ENCODE results near the gene AK6. TPM values are rescaled to one million over a fixed set of nuclear protein-coding genes. Genes with fewer than 3 reads are reported as not detected.
"Not testable (repeated sequence)": the region's sequence is repeated elsewhere in the genome, so short reads cannot be mapped to it uniquely, and the experiment has no call there.

AK6 gene
- total RNA-seq, 4 donors from 2014 or later, result 19.2 to 31.1 (median 24.7) TPM

DNA sequence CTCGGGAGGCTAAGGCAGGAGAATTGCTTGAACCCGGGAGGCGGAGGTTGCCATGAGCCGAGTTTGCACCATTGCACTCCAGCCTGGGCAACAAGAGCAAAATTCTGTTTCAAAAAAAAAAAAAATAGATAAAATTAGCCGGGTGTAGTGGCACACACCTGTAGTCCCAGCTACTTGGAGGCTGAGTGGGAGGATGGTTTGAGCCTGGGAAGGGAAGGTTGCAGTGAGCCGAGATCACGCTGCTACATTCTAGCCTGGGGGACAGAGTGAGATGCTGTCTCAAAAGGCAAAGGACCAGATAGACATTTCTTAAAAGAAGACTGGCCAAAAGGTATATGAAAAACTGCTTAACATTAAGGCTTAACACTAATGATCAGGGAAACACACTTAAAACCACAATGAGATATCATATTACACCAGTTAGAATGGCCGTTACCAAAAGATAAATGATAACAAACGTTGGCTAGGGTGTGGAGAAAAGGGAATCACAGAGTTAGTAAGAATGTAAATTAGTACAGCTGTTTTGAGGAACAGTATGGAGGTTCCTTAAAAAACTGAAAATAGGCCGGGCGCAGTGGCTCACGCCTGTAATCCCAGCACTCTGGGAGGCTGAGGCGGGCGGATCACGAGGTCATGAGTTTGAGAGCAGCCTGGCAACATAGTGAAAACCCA, 35.5 kb upstream of the AK6 start:
- ATAC-seq (ENCODE audit: low FRiP score), result no peak
- TF ChIP-seq, protein P1, sequence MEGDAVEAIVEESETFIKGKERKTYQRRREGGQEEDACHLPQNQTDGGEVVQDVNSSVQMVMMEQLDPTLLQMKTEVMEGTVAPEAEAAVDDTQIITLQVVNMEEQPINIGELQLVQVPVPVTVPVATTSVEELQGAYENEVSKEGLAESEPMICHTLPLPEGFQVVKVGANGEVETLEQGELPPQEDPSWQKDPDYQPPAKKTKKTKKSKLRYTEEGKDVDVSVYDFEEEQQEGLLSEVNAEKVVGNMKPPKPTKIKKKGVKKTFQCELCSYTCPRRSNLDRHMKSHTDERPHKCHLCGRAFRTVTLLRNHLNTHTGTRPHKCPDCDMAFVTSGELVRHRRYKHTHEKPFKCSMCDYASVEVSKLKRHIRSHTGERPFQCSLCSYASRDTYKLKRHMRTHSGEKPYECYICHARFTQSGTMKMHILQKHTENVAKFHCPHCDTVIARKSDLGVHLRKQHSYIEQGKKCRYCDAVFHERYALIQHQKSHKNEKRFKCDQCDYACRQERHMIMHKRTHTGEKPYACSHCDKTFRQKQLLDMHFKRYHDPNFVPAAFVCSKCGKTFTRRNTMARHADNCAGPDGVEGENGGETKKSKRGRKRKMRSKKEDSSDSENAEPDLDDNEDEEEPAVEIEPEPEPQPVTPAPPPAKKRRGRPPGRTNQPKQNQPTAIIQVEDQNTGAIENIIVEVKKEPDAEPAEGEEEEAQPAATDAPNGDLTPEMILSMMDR (IDR thresholded peaks at IDR 0.05), result no peak
- no peak for DNase-seq (ENCODE audit: low spot score)

DNA sequence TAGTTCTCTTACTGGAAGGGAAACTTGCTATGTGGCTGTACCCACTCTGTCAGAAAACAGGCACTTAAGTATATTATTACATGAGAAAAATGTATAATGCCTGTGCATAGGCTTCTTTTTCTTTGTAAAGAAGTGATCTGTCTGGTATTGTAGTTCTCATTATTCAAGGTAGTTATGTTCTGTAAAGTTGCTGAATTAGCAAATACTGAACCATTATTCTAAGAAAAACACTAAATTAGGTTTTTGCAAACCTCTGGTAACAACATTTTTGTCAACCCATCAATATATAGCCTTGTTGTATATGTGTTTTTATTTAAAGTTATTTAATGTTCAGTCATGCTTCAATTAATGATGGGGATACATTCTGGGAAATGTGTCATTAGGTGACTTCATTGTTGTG, 9.1 kb upstream of the AK6 start:
- DNase-seq (ENCODE audit: low spot score) (no peak), ATAC-seq (ENCODE audit: low FRiP score) (no peak)
- TF ChIP-seq, protein P1 (IDR thresholded peaks at IDR 0.05), result no peak

DNA sequence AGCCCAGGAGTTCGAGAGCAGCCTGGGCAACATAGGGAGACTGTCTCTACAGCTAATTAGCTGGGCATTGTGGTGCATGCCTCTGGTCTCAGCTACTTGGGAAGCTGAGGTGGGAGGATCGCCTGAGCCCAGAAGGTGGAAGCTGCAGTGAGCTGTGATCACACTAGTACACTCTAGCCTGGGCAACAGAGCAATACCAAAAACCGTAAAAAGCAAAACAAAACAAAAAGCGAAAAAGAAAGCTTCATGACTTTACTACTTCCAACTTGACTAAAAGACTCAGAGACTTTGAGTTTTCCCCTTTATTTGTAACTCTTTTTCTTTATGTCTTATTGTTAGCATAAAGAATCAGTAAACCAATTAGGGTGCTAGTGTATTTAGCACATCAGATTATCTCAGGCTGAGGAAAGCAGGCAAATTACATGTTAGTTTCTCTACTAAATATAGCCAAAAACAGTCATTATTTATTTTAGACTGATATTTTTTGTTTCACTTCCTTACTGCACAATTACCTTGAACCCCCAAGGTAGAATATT, 5.7 kb upstream of the AK6 start:
- ATAC-seq (ENCODE audit: low FRiP score) (no peak), DNase-seq (ENCODE audit: low spot score) (no peak)
- TF ChIP-seq, protein P1 (IDR thresholded peaks at IDR 0.05), result no peak

DNA sequence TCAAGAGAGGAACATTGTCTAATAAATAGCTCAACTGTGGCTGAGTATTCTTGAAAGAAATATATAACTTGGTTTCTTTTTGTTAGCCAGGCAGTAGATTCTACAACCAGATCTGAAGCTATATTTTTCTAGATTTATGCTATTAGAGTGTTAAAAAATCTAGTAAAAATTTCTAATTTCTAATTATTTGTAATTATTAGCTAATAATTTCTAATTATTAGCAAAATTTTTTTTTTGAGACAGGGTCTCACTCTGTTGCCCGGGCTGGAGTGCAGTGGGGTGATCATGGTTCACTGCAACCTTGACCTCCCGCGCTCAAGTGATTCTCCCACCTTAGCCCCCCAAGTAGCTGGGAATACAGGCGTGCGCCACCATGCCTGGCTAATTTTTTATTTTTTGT, 3.1 kb upstream of the AK6 start:
- TF ChIP-seq, protein P1 (IDR thresholded peaks at IDR 0.05), result no peak
- ATAC-seq (ENCODE audit: low FRiP score), result no peak

DNA sequence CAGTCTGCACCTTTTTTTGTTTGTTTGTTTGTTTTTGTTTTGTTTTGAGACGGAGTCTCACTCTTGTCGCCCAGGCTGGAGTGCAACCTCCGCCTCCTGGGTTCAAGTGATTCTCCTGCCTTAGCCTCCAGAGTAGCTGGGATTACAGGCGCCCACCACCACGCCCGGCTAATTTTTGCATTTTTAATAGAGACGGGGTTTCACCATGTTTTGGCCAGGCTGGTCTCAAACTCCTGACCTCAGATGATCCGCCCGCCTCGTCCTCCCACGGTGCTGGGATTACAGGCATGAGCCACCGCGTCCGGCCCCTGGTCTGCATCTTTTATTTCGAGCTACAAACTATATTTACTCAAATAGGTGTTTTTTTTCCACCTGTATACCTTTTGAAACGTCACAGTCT, 1.0 kb upstream of the AK6 start:
- DNase-seq (ENCODE audit: low spot score); ATAC-seq (ENCODE audit: low FRiP score): not testable (repeated sequence)

More for the DNA sequence above, 3.1 kb upstream of the AK6 start:
- no peak for DNase-seq (ENCODE audit: low spot score)

DNA sequence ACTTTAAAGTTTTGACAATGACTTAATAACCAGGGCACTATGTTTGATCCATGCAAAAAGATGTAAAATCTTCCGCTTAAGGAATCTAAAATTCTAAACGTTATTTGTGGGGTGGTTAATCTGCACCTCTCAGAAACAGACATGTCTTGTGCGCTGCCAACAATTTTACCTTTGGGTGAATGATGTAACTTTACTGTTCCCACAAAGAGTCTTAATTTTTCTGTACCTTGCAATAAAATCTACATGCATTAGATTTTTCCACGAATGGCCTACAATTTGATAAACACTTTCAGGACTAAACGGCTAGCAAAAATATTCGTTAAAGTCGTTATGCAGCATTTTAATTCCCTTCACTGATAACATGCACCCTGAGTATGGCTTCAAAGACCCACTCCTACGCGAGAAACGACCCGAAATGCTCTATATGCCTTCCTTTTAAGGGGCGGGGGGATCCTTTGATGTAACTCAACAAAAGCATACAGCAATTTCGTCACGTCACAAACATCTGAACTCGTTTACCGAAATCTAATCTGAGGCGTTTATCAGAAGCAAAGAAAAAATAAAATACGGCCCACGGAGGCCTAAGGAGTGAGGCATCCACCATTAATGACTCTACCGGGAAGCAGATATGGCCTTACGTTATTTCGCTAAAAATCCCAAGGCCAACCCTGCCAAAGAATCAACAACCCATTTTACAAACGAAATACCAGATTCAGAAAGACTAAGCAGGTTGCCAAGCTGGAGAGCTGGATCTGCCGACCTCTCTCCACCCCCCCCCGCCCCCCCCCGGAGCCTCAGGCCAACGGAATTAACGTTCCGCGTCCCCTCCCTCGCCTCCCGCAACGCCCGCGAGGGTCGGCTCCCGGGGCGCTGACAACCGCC, 621 bp downstream of the AK6 start:
- ATAC-seq (ENCODE audit: low FRiP score), result peak; percentile 62
- no peak for DNase-seq (ENCODE audit: low spot score)
- TF ChIP-seq, protein P1 (IDR thresholded peaks at IDR 0.05), result no peak

DNA sequence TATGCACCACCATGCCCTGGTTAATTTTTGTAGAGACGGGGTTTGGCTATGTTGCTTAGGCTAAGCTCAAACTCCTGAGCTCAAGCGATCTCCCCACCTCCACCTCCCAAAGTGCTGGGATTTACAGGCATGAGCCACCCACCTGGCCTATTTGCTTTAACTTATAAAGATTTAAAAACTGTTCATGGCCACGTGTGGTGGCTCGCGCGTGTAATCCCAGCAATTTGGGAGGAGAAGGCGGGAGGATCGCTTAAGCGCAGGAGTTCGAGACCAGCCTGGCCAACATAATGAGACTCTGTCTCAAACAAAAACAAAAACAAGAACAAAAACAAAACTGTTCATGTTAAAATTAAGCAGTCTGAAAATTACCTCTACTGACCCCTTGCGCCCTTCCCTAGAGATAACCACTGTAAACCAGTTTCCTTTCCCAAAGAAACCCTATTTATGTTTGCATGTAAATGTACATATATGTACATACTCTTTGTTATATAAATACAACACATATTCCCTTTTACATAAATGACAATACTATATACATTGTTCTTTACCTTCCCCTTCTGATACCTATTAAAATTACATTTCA, 1.5 kb downstream of the AK6 start:
- no peak for DNase-seq (ENCODE audit: low spot score)

More for the DNA sequence above, 1.5 kb downstream of the AK6 start:
- TF ChIP-seq, protein P1 (IDR thresholded peaks at IDR 0.05), result no peak
- ATAC-seq (ENCODE audit: low FRiP score), result no peak

All from omental fat pad (tissue), 4 donors.